ENCODE measurements around the gene MON2. TPM values are rescaled to one million over a fixed set of nuclear protein-coding genes. Genes with fewer than 3 reads are reported as not detected.
"Not testable (repeated sequence)": the region's sequence is repeated elsewhere in the genome, so short reads cannot be mapped to it uniquely, and the experiment has no call there.

Gene MON2
- total RNA-seq, 2 experiments from 2014 or later: 25.5 to 29.0 TPM

GRCh38 chr12:62512901-62513300 is 46.3 kb downstream of the MON2 start:
- TF ChIP-seq, protein P1, sequence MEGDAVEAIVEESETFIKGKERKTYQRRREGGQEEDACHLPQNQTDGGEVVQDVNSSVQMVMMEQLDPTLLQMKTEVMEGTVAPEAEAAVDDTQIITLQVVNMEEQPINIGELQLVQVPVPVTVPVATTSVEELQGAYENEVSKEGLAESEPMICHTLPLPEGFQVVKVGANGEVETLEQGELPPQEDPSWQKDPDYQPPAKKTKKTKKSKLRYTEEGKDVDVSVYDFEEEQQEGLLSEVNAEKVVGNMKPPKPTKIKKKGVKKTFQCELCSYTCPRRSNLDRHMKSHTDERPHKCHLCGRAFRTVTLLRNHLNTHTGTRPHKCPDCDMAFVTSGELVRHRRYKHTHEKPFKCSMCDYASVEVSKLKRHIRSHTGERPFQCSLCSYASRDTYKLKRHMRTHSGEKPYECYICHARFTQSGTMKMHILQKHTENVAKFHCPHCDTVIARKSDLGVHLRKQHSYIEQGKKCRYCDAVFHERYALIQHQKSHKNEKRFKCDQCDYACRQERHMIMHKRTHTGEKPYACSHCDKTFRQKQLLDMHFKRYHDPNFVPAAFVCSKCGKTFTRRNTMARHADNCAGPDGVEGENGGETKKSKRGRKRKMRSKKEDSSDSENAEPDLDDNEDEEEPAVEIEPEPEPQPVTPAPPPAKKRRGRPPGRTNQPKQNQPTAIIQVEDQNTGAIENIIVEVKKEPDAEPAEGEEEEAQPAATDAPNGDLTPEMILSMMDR (IDR thresholded peaks at IDR 0.05): no peak
- H3K27ac Mint-ChIP-seq: no peak overlapping the region
- DNase-seq (no peak), ATAC-seq (no peak)
- no peaks in the 10 kb centered on the region for H3K27me3 Mint-ChIP-seq
- H3K4me1 Mint-ChIP-seq (ENCODE audit: low read depth): peaks cover 7% of the 10 kb centered on the region
- ChIA-PET CTCF (no interaction called here), POLR2A (no interaction called here)
- H3K36me3 Mint-ChIP-seq (ENCODE audit: low read depth): peaks cover 66% of the 10 kb centered on the region
- intact Hi-C loops (cut with micrococcal nuclease): no loop called here
- H3K4me3 Mint-ChIP-seq: no peak overlapping the region
- peaks cover 19% of the 10 kb centered on the region for H3K9me3 Mint-ChIP-seq

DNA sequence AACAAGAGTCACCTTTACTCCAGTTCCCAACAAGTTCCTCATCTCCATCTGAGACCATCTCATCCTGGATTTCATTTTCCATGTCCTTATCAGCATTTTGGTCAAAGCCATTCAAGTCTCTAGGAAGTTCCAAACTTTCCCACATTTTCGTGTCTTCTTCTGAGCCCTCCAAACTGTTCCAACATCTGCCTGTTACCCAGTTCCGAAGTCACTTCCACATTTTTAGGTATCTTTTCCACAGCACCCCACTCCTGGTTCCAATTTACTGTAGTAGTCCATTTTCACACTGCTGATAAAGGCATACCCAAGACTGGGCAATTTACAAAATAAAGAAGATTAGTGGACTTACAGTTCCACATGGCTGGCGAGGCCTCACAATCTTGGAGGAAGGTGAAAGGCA is 47.5 kb downstream of the MON2 start:
- H3K4me3 Mint-ChIP-seq; POLR2A ChIA-PET; DNase-seq; H3K27ac Mint-ChIP-seq; H3K4me1 Mint-ChIP-seq (ENCODE audit: low read depth); ATAC-seq; CTCF ChIA-PET; intact Hi-C loops (cut with micrococcal nuclease); H3K27me3 Mint-ChIP-seq: not testable (repeated sequence)
- peaks cover 19% of the 10 kb centered on the region for H3K9me3 Mint-ChIP-seq
- peaks cover 66% of the 10 kb centered on the region for H3K36me3 Mint-ChIP-seq (ENCODE audit: low read depth)

- peaks cover 40% of the 10 kb centered on the region for H3K36me3 Mint-ChIP-seq (ENCODE audit: low read depth)
- DNase-seq (no peak), ATAC-seq (no peak)
- CTCF ChIA-PET: no interaction called here
- H3K4me1 Mint-ChIP-seq (ENCODE audit: low read depth): peaks cover 7% of the 10 kb centered on the region
- POLR2A ChIA-PET: no interaction called here
- TF ChIP-seq, protein P1 (IDR thresholded peaks at IDR 0.05): no peak
- no peak overlapping the region for H3K27ac Mint-ChIP-seq
- H3K4me3 Mint-ChIP-seq: no peak overlapping the region
- peaks cover 9% of the 10 kb centered on the region for H3K9me3 Mint-ChIP-seq
- intact Hi-C loops (cut with micrococcal nuclease): no loop called here
- no peaks in the 10 kb centered on the region for H3K27me3 Mint-ChIP-seq
Observed at GRCh38 chr12:62516927-62517326, 50.3 kb downstream of the MON2 start.

- H3K36me3 Mint-ChIP-seq (ENCODE audit: low read depth): peaks cover 33% of the 10 kb centered on the region
Observed at GRCh38 chr12:62517887-62518286, 51.3 kb downstream of the MON2 start.

GRCh38 chr12:62519043-62519442 is 52.4 kb downstream of the MON2 start:
- H3K36me3 Mint-ChIP-seq (ENCODE audit: low read depth): peaks cover 25% of the 10 kb centered on the region
- H3K9me3 Mint-ChIP-seq: peaks cover 2% of the 10 kb centered on the region
- no peak overlapping the region for H3K27ac Mint-ChIP-seq
- ChIA-PET CTCF (interaction anchor here (0.9 to 2.4 kb wide), 3 partner anchors 10 to 84 kb away, joined by 3 to 6 read pairs (median 4); no protein-coding TSS in a partner anchor), POLR2A (interaction anchor here (1.3 kb wide), 1 partner anchor 78 kb away, joined by 3 read pairs; no protein-coding TSS in a partner anchor)
- intact Hi-C loops (cut with micrococcal nuclease): no loop called here
- H3K4me1 Mint-ChIP-seq (ENCODE audit: low read depth): peaks cover 17% of the 10 kb centered on the region
- TF ChIP-seq, protein P1 (IDR thresholded peaks at IDR 0.05): no peak
- no peak overlapping the region for H3K4me3 Mint-ChIP-seq
- DNase-seq (no peak), ATAC-seq (no peak)
- H3K27me3 Mint-ChIP-seq: no peaks in the 10 kb centered on the region

More at GRCh38 chr12:62517887-62518286, 51.3 kb downstream of the MON2 start:
- CTCF ChIA-PET: no interaction called here
- DNase-seq (no peak), ATAC-seq (no peak)
- no peak overlapping the region for H3K4me3 Mint-ChIP-seq
- peaks cover 13% of the 10 kb centered on the region for H3K4me1 Mint-ChIP-seq (ENCODE audit: low read depth)
- no peaks in the 10 kb centered on the region for H3K27me3 Mint-ChIP-seq
- H3K9me3 Mint-ChIP-seq: peaks cover 6% of the 10 kb centered on the region
- POLR2A ChIA-PET: no interaction called here
- intact Hi-C loops (cut with micrococcal nuclease): no loop called here
- TF ChIP-seq, protein P1 (IDR thresholded peaks at IDR 0.05): no peak
- H3K27ac Mint-ChIP-seq: no peak overlapping the region

DNA sequence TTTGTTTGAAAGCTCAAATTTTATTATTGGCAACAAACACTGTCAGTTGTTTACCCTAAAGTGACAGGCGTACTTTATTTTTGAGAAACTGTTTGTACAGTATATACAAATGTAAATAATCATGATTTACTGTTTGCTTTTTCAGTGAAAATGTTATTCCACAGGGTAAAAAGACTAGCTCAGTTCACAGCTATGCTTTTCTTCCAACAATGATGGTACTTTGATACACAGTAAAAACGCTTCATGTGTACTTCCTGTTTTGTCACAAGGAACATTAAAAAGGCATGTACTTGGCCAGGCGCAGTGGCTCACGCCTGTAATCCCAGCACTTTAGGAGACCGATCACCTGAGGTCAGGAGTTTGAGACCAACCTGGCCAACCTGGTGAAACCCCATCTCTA is 53.7 kb downstream of the MON2 start:
- Mint-ChIP-seq H3K9me3 (no peaks in the 10 kb centered on the region), H3K27me3 (no peaks in the 10 kb centered on the region), H3K4me3 (no peak overlapping the region), H3K4me1 (ENCODE audit: low read depth) (peaks cover 27% of the 10 kb centered on the region), H3K27ac (no peak overlapping the region), H3K36me3 (ENCODE audit: low read depth) (peaks cover 13% of the 10 kb centered on the region)
- ChIA-PET CTCF (interaction anchor here (2.4 kb wide), 1 partner anchor 82 kb away, joined by 6 read pairs; no protein-coding TSS in a partner anchor), POLR2A (no interaction called here)
- TF ChIP-seq, protein P1 (IDR thresholded peaks at IDR 0.05): no peak
- intact Hi-C loops (cut with micrococcal nuclease): no loop called here
- no peak for ATAC-seq
- DNase-seq: no peak
